GM12878 (cell line): ENCODE measurements around the gene PDE4DIP. TPM values are rescaled to one million over a fixed set of nuclear protein-coding genes. Genes with fewer than 3 reads are reported as not detected.
"Not testable (repeated sequence)": the region's sequence is repeated elsewhere in the genome, so short reads cannot be mapped to it uniquely, and the experiment has no call there.

Source experiments
- ATAC-seq: fragments of 200-7000 bp; cut with Tn5 transposase; 3 replicates; pipeline ENCODE4 v1.9.1; 2020; ENCODE audit warnings: mild to moderate bottlenecking, moderate library complexity
- BruUV-seq: library from RNA; stranded (reverse); fragments of 400-500 nt; replicated peaks from 2 replicates; lab custom pipeline; 2021; lab: Mats Ljungman, UMichigan
- CTCF ChIA-PET: fragments of 300-600 bp; sonication (Branson Sonifier 250); formaldehyde crosslinking; extraction: SDS; loops from one replicate; lab custom pipeline; 2021; ENCODE audit warnings: inconsistent platforms; lab: Yijun Ruan, JAX
- POLR2A ChIA-PET: fragments of 350-600 bp; formaldehyde crosslinking; extraction: SDS; loops from one replicate; lab custom pipeline; 2021; ENCODE audit warnings: inconsistent platforms; lab: Charles Lee
- RAD21 ChIA-PET: fragments of 300-600 bp; sonication (Branson Sonifier 250); formaldehyde crosslinking; loops from one replicate; lab custom pipeline; 2023; ENCODE audit warnings: antibody characterized with exemption; ENCODE audit not compliant: unreplicated experiment; lab: Charles Lee
- SMC1A ChIA-PET: fragments of 300-600 bp; sonication (Branson Sonifier 250); formaldehyde crosslinking; loops from one replicate; lab custom pipeline; 2023; ENCODE audit not compliant: unreplicated experiment, uncharacterized antibody; lab: Charles Lee
- DNase-seq: peaks from one replicate; pipeline ENCODE4 v3.0.0-alpha.2; 2011; ENCODE audit warnings: low read depth, low spot score
- FAIRE-seq: peaks from 3 replicates; lab custom pipeline; 2011; peaks lifted over from hg19 to GRCh38; lab: Jason Lieb, UNC
- H2AFZ ChIP-seq: 2 replicates; pipeline ENCODE4 v1.6.0; 2011; ENCODE audit warnings: low read depth, low read length, control low read depth; ENCODE audit not compliant: control insufficient read depth
- H3K27ac ChIP-seq: 2 replicates; pipeline ENCODE4 v1.5.1; 2011; ENCODE audit warnings: control low read depth; ENCODE audit not compliant: control insufficient read depth, insufficient read depth
- H3K27me3 ChIP-seq, 2 experiments: replicated peaks in 1 of 2; 2 replicates each; pipeline versions ENCODE4 v1.6.0 to v1.6.1; 2011; ENCODE audit warnings: low read length in 1 of 2; ENCODE audit not compliant: control insufficient read depth in 2 of 2, insufficient read depth in 2 of 2
- H3K36me3 ChIP-seq, 2 experiments: 2 replicates each; pipeline ENCODE4 v1.5.1; 2011; ENCODE audit warnings: low read length in 1 of 2; ENCODE audit not compliant: control insufficient read depth in 2 of 2, insufficient read depth in 2 of 2
- H3K4me1 ChIP-seq: 2 replicates; pipeline ENCODE4 v1.6.1; 2011; ENCODE audit warnings: mild to moderate bottlenecking, low read length, moderate library complexity, mixed read lengths; ENCODE audit not compliant: control insufficient read depth, insufficient read depth
- H3K4me2 ChIP-seq: 2 replicates; pipeline ENCODE4 v1.6.0; 2011; ENCODE audit warnings: control low read depth; ENCODE audit not compliant: control insufficient read depth, insufficient read depth
- H3K4me3 ChIP-seq: fragments of 200-600 bp; sonication (generic); 2 replicates; pipeline ENCODE4 v1.5.1; 2016
- H3K79me2 ChIP-seq: 2 replicates; pipeline ENCODE4 v1.6.0; 2011; ENCODE audit warnings: low read length; ENCODE audit not compliant: control insufficient read depth, insufficient read depth
- H3K9ac ChIP-seq: 2 replicates; pipeline ENCODE4 v1.8.0; 2011; ENCODE audit warnings: low read length, control low read depth, mixed read lengths; ENCODE audit not compliant: control insufficient read depth, insufficient read depth
- H3K9me3 ChIP-seq: replicated peaks from 3 replicates; pipeline ENCODE4 v1.5.1; 2011; ENCODE audit warnings: mild to moderate bottlenecking, low read length; ENCODE audit not compliant: control insufficient read depth, insufficient read depth
- H4K20me1 ChIP-seq: 2 replicates; pipeline ENCODE4 v1.6.0; 2011; ENCODE audit not compliant: control insufficient read depth, insufficient read depth
- WGBS: methylation state at CpG from one replicate; pipeline ENCODE4 v1.1.6; 2016; ENCODE audit warnings: low lambda C conversion rate; ENCODE audit not compliant: insufficient replicate concordance, insufficient coverage; ENCODE audit errors: missing lambda C conversion rate; 5-methylcytosine and 5-hydroxymethylcytosine counted together
- in situ Hi-C: fragments of 300-500 bp; cut with MboI; formaldehyde crosslinking; loops from 9 replicates; pipeline ENCODE4 v1.14.3; 2018; ENCODE audit warnings: mixed read lengths
- intact Hi-C: fragments of 100-400 bp; cut with micrococcal nuclease; formaldehyde crosslinking; loops from one replicate; pipeline ENCODE4 v1.14.2; 2022; ENCODE audit not compliant: unreplicated experiment
- polyA plus RNA-seq, 11 experiments: library from polyadenylated mRNA; depleted of rRNA in 4 of 11; unstranded in 6 of 11; stranded (reverse) in 5 of 11; fragments of >200 nt; fragmentation: Nextera tagmentation in 4 of 11; fragmentation: Illumina TruSeq in 1 of 11; extraction: Ambion mirVana in 4 of 11; extraction: Trizol in 1 of 11; gene quantifications; 1 replicate in 1 of 11; 2 replicates in 10 of 11; pipeline versions ENCODE4 v1.2.1 to v1.2.3, GENCODE V29; 2011 to 2016; ENCODE audit warnings: inconsistent platforms in 2 of 11, missing spikeins in 2 of 11, low read depth in 1 of 11
- total RNA-seq, 4 experiments: library from RNA; depleted of rRNA in 3 of 4; stranded (reverse); fragments of >200 nt in 3 of 4; fragmentation: Illumina TruSeq in 1 of 4; extraction: Trizol in 1 of 4; gene quantifications; 2 replicates each; pipeline versions ENCODE4 v1.2.1 to v1.2.3, GENCODE V29; 2013 to 2021

PDE4DIP gene
- total and polyA plus RNA-seq, 10 of the 15 experiments (the other 5 are each of a cell fraction or from before 2014, with no cell fraction given) = 3.5 to 9.0 (median 5.4) TPM

DNA sequence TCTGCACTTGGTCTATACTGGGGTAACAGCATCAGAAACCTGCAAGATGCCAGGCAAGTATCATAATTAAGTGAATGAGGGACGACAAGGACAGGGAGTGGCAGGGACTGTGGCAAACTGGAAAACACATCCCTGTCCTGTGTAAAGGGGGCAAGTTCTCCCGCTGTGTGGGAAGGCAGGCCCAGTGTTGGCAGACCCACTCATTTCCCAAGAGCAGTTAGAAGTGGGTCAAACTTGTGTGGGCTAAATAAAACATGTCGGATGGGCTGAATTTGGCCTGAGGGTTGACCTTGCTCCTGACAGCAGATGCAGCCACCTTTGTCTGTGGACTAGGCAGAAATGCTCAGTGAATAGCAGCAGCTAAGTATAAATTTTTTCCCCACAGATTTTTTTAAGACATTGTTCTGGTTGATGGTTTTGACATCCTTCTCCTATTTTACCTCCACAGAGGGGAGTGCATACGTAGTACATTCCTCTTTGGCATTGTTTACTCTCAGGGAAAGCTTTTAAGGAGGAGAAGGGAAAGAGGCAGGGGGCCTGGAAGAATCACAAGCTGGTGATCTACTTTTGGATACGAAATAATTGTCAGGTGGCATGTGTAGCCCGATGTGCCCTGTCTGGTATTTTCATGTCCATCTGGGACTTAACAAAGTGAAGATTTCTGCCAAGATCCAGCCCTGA lies 16.5 kb downstream of the PDE4DIP start:
- POLR2A ChIA-PET, H3K36me3 ChIP-seq, FAIRE-seq, H2AFZ ChIP-seq, CTCF ChIA-PET, H3K4me3 ChIP-seq, H3K79me2 ChIP-seq, in situ Hi-C loops, H3K27me3 ChIP-seq, H3K9ac ChIP-seq, SMC1A ChIA-PET, H3K27ac ChIP-seq, H3K9me3 ChIP-seq, H4K20me1 ChIP-seq, ATAC-seq, BruUV-seq, H3K4me2 ChIP-seq, RAD21 ChIA-PET, intact Hi-C loops, DNase-seq, H3K4me1 ChIP-seq: not testable (repeated sequence)
- WGBS = no CpG with 5 or more reads among the region's 6 CpGs

DNA sequence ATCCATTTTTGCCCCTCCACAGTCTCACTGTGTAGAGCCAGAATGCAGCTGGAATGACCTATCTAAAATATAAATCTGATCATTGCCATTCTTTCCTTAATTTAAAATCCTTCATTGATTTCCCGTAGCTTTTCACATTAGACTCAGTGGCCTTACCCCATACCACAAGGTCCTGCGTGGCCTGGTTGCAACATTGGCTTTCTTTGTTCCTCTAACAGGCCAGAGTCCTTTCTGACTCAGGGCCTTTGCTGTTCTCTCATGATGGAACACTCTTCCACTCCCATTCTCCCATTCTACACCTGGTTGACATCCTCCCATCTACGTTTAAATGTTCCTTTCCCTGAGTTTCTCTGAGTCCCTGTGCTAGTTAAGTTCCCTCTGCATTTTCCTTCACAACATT lies 18.4 kb downstream of the PDE4DIP start:
- H3K36me3 ChIP-seq, H3K9me3 ChIP-seq, H3K79me2 ChIP-seq, CTCF ChIA-PET, RAD21 ChIA-PET, FAIRE-seq, BruUV-seq, SMC1A ChIA-PET, H4K20me1 ChIP-seq, ATAC-seq, H3K4me1 ChIP-seq, H3K9ac ChIP-seq, H3K4me3 ChIP-seq, H3K27ac ChIP-seq, intact Hi-C loops, H3K27me3 ChIP-seq, H3K4me2 ChIP-seq, in situ Hi-C loops, POLR2A ChIA-PET, DNase-seq, H2AFZ ChIP-seq: not testable (repeated sequence)
- no CpG with 5 or more reads among the region's 3 CpGs for WGBS

DNA sequence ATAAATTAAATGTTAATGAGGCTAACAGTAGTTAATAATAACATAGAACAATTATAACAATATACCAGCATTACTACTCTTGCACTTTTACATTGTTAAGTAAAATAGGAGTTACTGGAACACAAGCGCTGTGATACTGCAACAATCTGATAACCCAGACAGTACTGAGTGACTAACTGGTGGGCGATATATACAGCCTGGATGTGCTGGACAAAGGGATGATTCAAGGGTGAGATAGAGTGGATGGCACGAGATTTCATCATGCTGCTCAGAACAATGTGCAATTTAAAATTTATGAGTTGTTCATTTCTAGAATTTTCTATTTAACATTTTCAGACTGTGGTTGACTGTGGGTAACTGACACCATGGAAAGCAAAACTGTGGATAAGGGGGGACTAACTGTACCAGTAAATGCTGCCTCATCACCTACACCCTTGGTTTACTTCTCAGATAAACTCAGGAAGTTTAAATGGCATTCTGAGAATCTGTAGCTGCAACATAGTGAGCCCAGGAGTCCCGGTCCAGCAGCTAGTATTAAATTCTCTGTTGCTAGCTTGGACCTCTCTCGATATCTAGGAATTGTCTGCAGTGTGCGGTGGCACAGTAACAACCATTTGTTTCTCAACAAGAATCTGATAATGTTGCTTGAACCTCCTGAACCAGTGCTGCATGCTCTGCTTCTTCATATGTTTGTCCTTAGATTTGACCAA lies 24.9 kb downstream of the PDE4DIP start:
- in situ Hi-C loops, H3K27me3 ChIP-seq, SMC1A ChIA-PET, ATAC-seq, H3K9ac ChIP-seq, H2AFZ ChIP-seq, H3K36me3 ChIP-seq, H3K9me3 ChIP-seq, H3K4me2 ChIP-seq, RAD21 ChIA-PET, H3K79me2 ChIP-seq, H3K4me3 ChIP-seq, H3K4me1 ChIP-seq, intact Hi-C loops, BruUV-seq, CTCF ChIA-PET, DNase-seq, POLR2A ChIA-PET, H4K20me1 ChIP-seq, H3K27ac ChIP-seq, FAIRE-seq: not testable (repeated sequence)
- no CpG with 5 or more reads among the region's 6 CpGs for WGBS

DNA sequence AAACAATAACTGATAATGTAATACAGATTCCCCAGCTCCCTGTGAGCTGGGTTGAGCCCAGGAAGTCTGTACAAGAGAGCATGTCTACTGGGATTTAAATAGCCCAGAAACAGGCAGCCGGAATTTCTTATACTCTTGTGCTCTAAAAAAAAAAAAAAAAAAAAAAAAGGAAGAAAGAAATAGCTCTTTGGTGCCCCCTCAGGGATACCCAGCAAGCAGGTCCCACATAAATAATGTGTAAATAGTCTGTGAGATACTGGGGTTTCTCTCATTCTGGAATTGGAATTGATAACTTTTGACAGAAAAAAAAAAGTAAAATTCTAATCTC lies 25.4 kb downstream of the PDE4DIP start:
- H3K36me3 ChIP-seq, H3K4me3 ChIP-seq, SMC1A ChIA-PET, H3K9me3 ChIP-seq, POLR2A ChIA-PET, H3K4me1 ChIP-seq, ATAC-seq, H3K27me3 ChIP-seq, H3K4me2 ChIP-seq, H3K79me2 ChIP-seq, FAIRE-seq, H2AFZ ChIP-seq, H3K27ac ChIP-seq, H3K9ac ChIP-seq, CTCF ChIA-PET, BruUV-seq, intact Hi-C loops, DNase-seq, H4K20me1 ChIP-seq, in situ Hi-C loops, RAD21 ChIA-PET: not testable (repeated sequence)
- WGBS = no CpG with 5 or more reads among the region's 1 CpG
